Astrocyte (in vitro differentiated cells and primary cell): ENCODE measurements around the gene ESRP2.

ENCODE experiments used
- EZH2 ChIP-seq: IDR thresholded peaks from 2 replicates; pipeline ENCODE4 v1.6.1; 2012; ENCODE audit warnings: mild to moderate bottlenecking, low read length, inconsistent platforms; ENCODE audit not compliant: insufficient read depth
- TF ChIP-seq, protein P1 (sequence below): IDR thresholded peaks from 2 replicates; pipeline ENCODE4 v1.5.1; 2011; ENCODE audit warnings: low read depth, mild to moderate bottlenecking, inconsistent platforms, low read length, moderate library complexity; ENCODE audit not compliant: insufficient read depth

DNA sequence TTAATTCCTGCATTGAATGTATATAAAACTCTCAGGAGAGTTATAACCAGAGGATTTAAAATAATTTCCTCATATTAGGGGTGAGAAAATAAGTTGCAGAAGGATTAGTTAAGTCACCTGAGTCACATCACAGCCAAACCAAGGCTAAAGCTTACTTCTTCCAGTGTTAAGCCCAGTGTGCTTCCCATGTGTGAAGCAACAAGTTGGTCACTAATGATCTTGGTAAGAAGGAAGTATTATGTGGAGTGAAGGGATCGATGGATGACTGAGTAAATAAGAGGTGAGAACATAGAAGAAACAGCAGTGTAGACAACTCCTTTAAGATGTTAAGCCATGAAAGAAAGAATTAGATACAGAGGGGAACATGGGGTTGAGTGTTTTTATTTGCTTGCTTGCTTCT is 20.6 kb downstream of the ESRP2 start:
- TF ChIP-seq, protein P1, sequence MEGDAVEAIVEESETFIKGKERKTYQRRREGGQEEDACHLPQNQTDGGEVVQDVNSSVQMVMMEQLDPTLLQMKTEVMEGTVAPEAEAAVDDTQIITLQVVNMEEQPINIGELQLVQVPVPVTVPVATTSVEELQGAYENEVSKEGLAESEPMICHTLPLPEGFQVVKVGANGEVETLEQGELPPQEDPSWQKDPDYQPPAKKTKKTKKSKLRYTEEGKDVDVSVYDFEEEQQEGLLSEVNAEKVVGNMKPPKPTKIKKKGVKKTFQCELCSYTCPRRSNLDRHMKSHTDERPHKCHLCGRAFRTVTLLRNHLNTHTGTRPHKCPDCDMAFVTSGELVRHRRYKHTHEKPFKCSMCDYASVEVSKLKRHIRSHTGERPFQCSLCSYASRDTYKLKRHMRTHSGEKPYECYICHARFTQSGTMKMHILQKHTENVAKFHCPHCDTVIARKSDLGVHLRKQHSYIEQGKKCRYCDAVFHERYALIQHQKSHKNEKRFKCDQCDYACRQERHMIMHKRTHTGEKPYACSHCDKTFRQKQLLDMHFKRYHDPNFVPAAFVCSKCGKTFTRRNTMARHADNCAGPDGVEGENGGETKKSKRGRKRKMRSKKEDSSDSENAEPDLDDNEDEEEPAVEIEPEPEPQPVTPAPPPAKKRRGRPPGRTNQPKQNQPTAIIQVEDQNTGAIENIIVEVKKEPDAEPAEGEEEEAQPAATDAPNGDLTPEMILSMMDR, result no peak
- no peak for TF ChIP-seq EZH2
